Nephron progenitor cell (in vitro differentiated cells): Measurements from ENCODE around the gene LAMP1.

Experiments
- DNase-seq: peaks from one replicate; pipeline ENCODE4 v3.0.0; 2021
- H3K27ac Mint-ChIP-seq: 2 replicates; pipeline ENCODE4 v1.8.0; 2021; ENCODE audit warnings: mild to moderate bottlenecking, moderate library complexity, mixed read lengths
- H3K27me3 Mint-ChIP-seq: 2 replicates; pipeline ENCODE4 v1.8.0; 2021; ENCODE audit warnings: mild to moderate bottlenecking, low read depth, mixed read lengths; ENCODE audit not compliant: poor library complexity
- H3K36me3 Mint-ChIP-seq: 2 replicates; pipeline ENCODE4 v1.8.0; 2021; ENCODE audit warnings: low read depth, mixed read lengths
- H3K4me1 Mint-ChIP-seq: 2 replicates; pipeline ENCODE4 v1.8.0; 2021; ENCODE audit warnings: mixed read lengths
- H3K4me3 Mint-ChIP-seq: 2 replicates; pipeline ENCODE4 v1.8.0; 2021; ENCODE audit warnings: mild to moderate bottlenecking, moderate library complexity, mixed read lengths
- H3K9me3 Mint-ChIP-seq: 2 replicates; pipeline ENCODE4 v1.8.0; 2021; ENCODE audit warnings: mild to moderate bottlenecking, moderate library complexity, mixed read lengths
- CTCF ChIP-seq: fragments of 200-600 bp; sonication (generic); IDR thresholded peaks from 2 replicates; pipeline ENCODE4 v1.5.0; 2021; ENCODE audit warnings: antibody characterized with exemption

LAMP1 gene

GRCh38 chr13:113274721-113275120 lies 22.3 kb upstream of the LAMP1 start:
- peaks cover 5% of the 10 kb centered on the region for H3K27me3 Mint-ChIP-seq
- peaks cover 9% of the 10 kb centered on the region for H3K4me1 Mint-ChIP-seq
- H3K27ac Mint-ChIP-seq: peak overlapping the region; percentile 20
- no peak for DNase-seq
- peaks cover 4% of the 10 kb centered on the region for H3K9me3 Mint-ChIP-seq
- H3K4me3 Mint-ChIP-seq: no peak overlapping the region
- TF ChIP-seq CTCF: no peak
- no peaks in the 10 kb centered on the region for H3K36me3 Mint-ChIP-seq

- DNase-seq: peak; percentile 33
- no peaks in the 10 kb centered on the region for H3K36me3 Mint-ChIP-seq
- peak; percentile 59 for TF ChIP-seq CTCF
- peaks cover 9% of the 10 kb centered on the region for H3K4me1 Mint-ChIP-seq
- H3K27ac Mint-ChIP-seq: no peak overlapping the region
- H3K27me3 Mint-ChIP-seq: peaks cover 5% of the 10 kb centered on the region
- H3K4me3 Mint-ChIP-seq: no peak overlapping the region
- peaks cover 4% of the 10 kb centered on the region for H3K9me3 Mint-ChIP-seq
These were observed 21.7 kb upstream of the LAMP1 start for GRCh38 chr13:113275387-113275786.

GRCh38 chr13:113280126-113280525 lies 16.9 kb upstream of the LAMP1 start:
- Mint-ChIP-seq H3K9me3 (peaks cover 4% of the 10 kb centered on the region), H3K4me3 (no peak overlapping the region), H3K4me1 (peaks cover 3% of the 10 kb centered on the region), H3K27me3 (peaks cover 21% of the 10 kb centered on the region), H3K27ac (no peak overlapping the region), H3K36me3 (no peaks in the 10 kb centered on the region)
- no peak for DNase-seq
- no peak for TF ChIP-seq CTCF

- peaks cover 20% of the 10 kb centered on the region for H3K9me3 Mint-ChIP-seq
- no peaks in the 10 kb centered on the region for H3K36me3 Mint-ChIP-seq
- no peak overlapping the region for H3K27ac Mint-ChIP-seq
- no peak for DNase-seq
- no peak overlapping the region for H3K4me3 Mint-ChIP-seq
- H3K4me1 Mint-ChIP-seq: no peaks in the 10 kb centered on the region
- H3K27me3 Mint-ChIP-seq: peaks cover 24% of the 10 kb centered on the region
- TF ChIP-seq CTCF: no peak
These were observed 13.1 kb upstream of the LAMP1 start for GRCh38 chr13:113283904-113284303.

GRCh38 chr13:113288880-113289279 lies 8.2 kb upstream of the LAMP1 start:
- TF ChIP-seq CTCF: no peak
- DNase-seq: no peak
- no peak overlapping the region for H3K27ac Mint-ChIP-seq
- no peak overlapping the region for H3K4me3 Mint-ChIP-seq
- H3K36me3 Mint-ChIP-seq: no peaks in the 10 kb centered on the region
- H3K4me1 Mint-ChIP-seq: peaks cover 29% of the 10 kb centered on the region
- H3K27me3 Mint-ChIP-seq: peaks cover 7% of the 10 kb centered on the region
- peaks cover 17% of the 10 kb centered on the region for H3K9me3 Mint-ChIP-seq

- Mint-ChIP-seq H3K27ac (peak overlapping the region; percentile 51), H3K9me3 (peaks cover 12% of the 10 kb centered on the region), H3K36me3 (no peaks in the 10 kb centered on the region), H3K27me3 (peaks cover 10% of the 10 kb centered on the region), H3K4me1 (peaks cover 36% of the 10 kb centered on the region), H3K4me3 (peak overlapping the region; percentile 72)
- no peak for DNase-seq
- no peak for TF ChIP-seq CTCF
These were observed 5.9 kb upstream of the LAMP1 start for GRCh38 chr13:113291129-113291528.
